ENCODE measurements around the gene IL21.
A peak's percentile ranks its signal among the peaks of the same experiment; 100 is the strongest.

Gene IL21

DNA sequence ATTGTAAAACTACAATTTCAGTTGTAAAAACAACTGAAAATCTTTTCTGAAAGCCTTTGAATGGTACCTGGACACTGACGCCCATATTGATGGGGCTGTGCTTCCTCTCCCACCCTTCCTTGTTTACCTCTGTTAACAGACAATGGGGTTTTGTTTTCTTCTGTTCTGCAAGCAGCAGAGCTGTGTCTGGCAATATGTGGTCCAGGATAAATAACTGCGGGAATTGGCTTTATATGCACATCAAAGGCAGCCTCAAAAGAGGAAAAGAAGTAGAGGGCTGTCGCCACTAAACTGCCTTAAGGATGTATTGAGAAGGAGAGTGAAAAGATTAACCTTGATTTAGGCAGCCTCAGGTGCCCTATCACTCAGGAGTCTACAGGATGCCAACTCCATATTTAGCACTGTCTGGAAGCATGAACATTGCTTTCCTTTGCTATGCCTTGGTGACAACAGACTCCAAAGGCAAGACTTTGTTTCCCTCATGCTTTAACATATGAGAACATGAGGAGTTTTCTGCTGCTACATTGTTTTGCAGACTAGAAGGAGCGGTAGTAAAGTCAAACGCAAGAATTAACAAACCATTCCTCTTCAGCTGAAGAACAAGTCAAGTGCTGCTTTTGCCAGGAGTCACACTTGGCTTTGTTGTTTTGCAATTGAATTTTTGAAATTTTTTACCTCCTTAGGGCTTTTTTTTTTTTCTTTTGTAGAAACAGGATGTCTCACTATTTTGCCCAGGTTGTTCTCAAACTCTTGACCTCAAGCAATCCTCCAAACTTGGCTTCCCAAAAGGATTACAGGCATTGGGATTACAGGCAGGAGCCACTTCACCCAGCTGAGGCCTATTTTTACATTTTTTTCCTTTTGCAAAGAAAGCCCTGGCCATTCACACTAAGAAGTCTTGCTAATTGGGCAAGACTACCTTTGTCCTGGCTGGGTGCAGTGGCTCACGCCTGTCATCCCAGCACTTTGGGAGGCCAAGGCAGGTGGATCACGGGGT is 3.0 kb downstream of the IL21 start:
- DNase-seq (ENCODE audit: insufficient read length, low spot score) (no peak), FAIRE-seq (no peak)
- no peak for TF ChIP-seq POLR2A (IDR thresholded peaks at IDR 0.05; ENCODE audit: low read depth, low read length)

DNA sequence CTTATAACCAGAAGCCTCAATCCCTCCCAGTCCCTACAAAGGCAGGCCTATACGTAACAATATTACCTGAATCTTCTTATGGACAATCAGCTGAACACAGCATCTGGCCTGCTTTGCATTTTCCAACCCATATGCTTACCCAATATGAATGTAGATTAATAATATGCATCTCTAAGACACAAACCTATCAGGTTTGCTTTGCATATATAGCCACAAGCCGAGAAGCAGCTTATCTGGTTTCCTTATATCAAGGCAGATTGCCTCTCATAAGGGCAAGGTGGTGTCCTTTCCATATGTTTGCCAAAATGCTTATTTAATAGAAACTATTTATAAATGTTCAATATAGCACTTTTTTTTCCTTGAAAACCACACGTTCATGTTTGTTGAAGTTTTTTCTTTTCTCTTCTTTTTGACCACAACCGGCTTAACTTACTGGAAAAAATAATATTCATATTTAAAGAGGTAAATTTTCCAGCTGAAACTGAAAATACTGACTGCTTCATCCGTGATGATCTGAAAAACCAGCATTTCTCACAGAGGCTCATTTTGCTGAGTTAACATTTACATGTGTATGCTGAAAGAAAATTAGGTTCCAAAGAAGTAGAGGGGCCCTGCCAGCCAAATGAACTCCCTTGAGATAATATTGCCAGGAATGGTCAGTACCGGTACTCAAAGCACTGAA is 3.8 kb downstream of the IL21 start:
- FAIRE-seq (no peak), DNase-seq (ENCODE audit: insufficient read length, low spot score) (no peak)
- no peak for TF ChIP-seq POLR2A (IDR thresholded peaks at IDR 0.05; ENCODE audit: low read depth, low read length)

DNA sequence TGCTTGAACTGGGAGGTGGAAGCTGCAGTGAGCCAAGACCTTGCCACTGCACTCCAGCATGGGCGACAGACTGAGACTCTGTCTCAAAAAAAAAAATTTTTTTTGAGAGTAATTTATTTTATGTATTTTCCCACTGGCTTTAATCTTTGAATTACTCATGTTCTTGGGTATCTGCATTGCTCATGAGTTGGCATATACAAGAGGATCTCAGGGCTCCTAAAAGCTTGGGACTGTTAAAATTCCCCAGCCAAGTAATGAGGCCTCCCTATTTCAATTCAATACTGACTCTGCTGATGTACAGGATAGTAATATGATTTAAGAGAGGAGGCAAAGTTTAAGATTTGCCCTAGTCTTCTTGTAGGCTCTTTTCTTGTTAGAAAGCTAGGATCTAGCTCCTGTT is 6.2 kb downstream of the IL21 start:
- DNase-seq (ENCODE audit: insufficient read length, low spot score) (no peak), FAIRE-seq (no peak)

DNA sequence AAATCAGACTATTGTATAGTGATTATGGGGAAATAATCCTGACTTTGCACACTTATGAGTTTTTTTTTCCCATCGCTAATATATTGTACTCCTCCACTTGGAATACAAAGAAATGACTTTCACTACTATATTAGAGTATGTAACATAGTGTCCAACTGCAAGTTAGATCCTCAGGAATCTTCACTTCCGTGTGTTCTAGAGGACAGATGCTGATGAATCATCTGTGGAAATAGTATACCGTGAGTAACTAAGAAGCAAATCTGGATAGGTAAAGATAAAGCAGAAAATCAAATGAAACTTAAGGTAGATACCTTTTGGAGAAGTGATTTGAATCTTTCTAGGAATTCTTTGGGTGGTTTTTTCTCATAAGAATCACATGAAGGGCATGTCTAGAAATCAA is 8.3 kb downstream of the IL21 start:
- DNase-seq (ENCODE audit: insufficient read length, low spot score) (no peak), FAIRE-seq (no peak)
- TF ChIP-seq POLR2A (IDR thresholded peaks at IDR 0.05; ENCODE audit: low read depth, low read length): no peak

More for the DNA sequence above, 6.2 kb downstream of the IL21 start:
- no peak for TF ChIP-seq POLR2A (IDR thresholded peaks at IDR 0.05; ENCODE audit: low read depth, low read length)

DNA sequence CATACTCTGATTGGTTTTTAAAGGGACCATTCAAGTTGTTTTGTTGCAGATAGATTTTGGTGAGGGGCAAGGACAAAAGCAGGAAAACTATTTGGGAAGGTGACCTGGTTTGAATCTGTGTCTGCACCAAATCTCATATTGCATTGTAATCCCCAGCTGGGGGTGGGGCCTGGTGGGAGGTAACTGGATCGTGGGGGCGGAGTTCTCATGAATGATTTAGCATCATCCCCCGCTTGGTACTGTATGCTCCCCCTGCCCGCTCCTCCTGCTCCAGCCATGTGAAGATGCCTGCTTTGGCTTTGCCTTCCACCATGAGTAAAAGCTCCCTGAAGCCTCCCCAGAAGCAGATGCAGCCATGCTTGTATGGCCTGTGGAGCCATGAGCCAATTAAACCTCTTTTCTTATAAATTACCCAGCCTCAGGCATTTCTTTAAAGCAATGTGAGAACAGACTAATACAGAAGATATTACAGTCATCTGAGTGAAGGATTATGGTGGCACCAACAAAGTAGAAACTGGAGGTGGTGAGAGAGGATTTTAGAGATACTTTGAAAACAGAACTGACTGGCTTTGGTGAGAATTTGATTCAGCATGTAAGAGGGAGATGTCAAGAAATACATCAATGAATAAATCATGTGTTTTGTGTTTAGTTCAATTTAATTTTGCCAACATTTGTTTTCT is 14.4 kb downstream of the IL21 start:
- TF ChIP-seq POLR2A (IDR thresholded peaks at IDR 0.05; ENCODE audit: low read depth, low read length): no peak
- no peak for FAIRE-seq
- DNase-seq (ENCODE audit: insufficient read length, low spot score): no peak

DNA sequence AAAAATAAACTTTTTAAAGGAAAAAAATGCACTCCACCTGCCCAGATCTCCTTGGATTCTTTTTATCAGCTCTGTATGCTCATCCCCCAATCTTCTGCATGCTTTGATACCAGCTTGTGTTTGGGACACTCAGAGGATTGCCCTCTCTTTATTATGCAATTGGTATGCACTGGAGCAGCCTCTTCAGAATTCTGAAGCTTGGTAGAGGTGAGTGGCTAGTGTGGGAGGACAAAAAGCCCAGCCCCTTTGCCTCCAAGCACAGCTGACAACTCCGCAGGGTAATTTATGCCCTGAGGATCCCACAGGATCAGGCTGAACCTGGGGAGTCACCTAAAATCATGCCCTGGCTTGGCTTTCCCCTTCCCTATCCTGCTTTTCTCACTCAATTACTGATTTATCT is 16.7 kb downstream of the IL21 start:
- DNase-seq (ENCODE audit: insufficient read length, low spot score) (no peak), FAIRE-seq (no peak)
- TF ChIP-seq POLR2A (IDR thresholded peaks at IDR 0.05; ENCODE audit: low read depth, low read length): no peak

DNA sequence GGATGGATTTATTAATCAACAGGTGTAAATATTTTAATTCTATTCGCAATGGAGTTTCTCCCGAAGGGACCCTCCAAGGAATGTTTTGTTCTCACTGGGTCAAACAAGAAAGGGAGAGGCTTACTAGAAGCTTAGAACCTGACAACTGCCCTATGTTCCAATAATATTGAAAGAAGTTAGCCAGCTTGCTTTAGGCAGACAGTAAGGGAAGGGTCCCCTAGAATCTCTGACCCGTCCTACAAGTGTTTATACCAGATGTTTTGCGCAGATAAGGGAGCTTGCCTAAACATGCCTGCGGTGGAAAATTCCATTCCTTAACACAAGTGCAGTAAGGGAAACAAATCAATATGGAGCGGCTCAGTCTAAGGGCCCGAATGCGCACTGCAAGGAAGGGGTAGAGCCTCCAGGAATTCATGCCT is 17.7 kb downstream of the IL21 start:
- FAIRE-seq (no peak), DNase-seq (ENCODE audit: insufficient read length, low spot score) (no peak)
- no peak for TF ChIP-seq POLR2A (IDR thresholded peaks at IDR 0.05; ENCODE audit: low read depth, low read length)

DNA sequence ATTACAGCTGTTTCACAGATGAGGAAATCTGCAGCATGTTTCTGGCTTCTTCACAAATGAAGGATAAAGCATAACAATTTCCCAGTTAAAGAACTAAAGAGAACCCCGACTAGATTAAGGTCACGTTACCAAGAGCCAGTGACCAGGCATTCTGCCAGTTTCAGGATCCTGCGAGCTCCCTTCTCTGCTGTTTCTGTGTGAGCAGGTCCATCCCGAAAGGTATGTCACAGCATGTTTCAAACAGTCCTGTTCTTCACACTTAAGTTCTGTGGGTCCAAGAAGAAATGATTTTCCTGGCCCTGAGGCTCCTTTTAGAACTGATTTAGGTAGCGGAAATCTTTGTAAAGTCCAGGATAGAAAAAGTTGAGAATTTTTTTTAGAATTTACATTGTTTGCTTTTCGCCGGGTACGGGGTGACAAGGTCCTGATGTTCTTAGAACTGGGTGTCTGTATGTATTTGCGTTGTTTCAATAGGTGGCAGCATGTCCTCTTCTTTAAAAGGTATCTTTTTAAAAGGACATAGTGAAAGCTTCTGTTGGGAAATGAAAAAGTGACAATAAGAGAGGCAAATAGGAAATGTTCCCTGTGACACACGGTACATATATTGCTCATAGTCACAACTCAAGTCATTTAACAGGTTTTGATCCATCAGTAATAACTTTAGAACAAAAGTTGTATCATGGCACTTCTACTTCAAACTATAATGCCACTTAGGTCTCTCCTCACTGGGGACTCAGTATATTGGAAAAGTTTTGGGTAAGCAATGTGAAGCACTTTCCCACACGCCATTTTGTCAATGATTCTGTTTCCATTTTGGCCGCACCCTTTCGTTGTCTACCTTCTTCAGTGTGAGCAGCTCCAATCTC is 18.4 kb downstream of the IL21 start:
- FAIRE-seq (peak; percentile 75), DNase-seq (ENCODE audit: insufficient read length, low spot score) (no peak)
- no peak for TF ChIP-seq POLR2A (IDR thresholded peaks at IDR 0.05; ENCODE audit: low read depth, low read length)

DNA sequence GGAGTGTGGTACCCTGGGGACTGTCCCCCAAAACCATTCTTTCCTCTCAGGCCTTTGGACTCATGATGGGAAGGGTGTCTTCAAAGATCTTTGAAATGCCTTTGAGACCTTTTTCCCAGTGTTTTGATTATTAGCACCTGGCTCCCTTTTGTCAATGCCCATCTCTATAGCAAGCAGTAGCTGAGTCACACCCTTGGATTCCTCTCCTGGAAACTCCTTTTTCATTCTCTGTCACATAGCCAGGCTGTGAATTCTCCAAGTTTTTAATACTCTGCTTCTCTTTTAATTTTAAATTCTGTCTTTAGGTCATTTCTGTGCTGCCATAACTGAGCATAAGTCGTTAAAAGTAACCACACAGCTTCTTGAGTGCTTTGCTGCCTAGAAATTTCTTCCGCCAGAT is 29.7 kb downstream of the IL21 start:
- DNase-seq (ENCODE audit: insufficient read length, low spot score): no peak
- no peak for FAIRE-seq
- no peak for TF ChIP-seq POLR2A (IDR thresholded peaks at IDR 0.05; ENCODE audit: low read depth, low read length)

DNA sequence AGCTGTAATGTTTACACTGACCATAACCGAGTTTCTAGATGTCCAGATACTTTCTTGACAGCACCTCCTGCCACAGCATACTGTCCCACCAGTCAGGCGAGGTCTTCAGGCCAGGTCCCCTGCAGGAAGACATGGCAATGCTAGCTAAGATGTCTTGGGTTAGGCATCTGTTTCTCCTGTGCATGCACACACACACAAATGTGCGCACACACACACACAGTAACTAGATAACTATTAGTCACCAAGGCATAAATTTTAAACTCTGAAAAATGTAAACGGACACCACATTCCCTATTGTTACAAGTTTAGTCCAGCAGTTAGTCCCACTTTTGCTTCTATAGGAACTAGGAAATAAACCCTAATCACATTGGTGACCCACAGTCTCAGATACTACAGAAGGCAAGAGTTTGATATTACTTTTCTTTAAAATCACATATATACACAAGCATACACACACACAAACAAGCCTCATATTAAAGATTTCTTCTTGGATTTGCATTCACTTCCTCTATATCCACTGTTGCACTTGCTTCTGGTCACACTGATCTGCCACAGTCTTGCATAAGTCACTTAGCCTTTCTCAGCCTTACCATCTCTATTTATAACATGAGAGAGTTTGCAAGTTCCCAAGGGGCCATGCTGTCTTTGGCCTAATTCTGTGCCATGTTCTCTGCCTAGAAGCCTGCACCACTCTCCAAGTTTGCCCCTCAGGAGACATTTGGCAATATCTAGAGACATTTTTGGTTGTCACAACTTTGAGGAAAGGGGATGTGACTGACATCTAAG is 32.2 kb downstream of the IL21 start:
- DNase-seq (ENCODE audit: insufficient read length, low spot score): no peak
- no peak for TF ChIP-seq POLR2A (IDR thresholded peaks at IDR 0.05; ENCODE audit: low read depth, low read length)
- no peak for FAIRE-seq

DNA sequence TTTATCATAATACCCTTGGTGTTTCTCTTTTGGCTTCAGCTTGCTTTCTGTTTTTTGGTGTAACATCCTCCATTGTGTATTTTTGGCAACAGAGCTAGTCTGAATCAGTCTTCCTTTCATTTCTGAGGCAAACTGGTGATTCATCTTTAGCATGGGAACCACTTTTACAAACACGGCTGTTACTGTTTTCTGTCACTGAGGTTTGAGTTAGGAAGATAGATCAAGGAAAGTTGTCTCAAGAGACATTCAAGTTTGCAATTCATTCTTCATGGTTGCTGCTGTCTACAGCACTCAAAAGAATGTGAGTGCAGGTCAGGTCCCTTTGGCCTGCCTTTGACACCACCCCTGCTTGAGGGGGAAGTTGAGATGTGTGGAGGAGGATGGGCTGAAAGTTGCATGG is 36.3 kb downstream of the IL21 start:
- no peak for DNase-seq (ENCODE audit: insufficient read length, low spot score)
- no peak for TF ChIP-seq POLR2A (IDR thresholded peaks at IDR 0.05; ENCODE audit: low read depth, low read length)
- FAIRE-seq: peak; percentile 70

DNA sequence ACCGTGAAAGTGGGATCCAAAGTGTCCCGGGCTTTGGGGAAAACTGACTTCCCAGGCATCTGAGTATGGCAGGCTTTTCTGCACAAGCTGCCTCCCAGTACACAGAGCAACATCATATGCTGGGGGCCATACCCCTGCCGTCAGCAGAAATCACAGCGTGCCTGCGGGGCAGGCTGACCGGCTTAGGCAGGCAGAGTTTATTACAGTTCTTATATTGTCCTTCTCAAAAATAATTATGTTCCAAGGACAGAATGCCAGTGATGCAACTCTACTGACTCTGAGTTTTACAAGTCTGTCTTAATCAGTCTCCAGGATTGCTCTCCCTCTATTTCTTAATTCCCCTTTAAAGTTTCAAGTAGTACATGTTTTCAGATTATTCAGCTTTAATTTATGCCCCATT is 37.0 kb downstream of the IL21 start:
- no peak for TF ChIP-seq POLR2A (IDR thresholded peaks at IDR 0.05; ENCODE audit: low read depth, low read length)
- DNase-seq (ENCODE audit: insufficient read length, low spot score) (no peak), FAIRE-seq (no peak)

Measured in H54 (cell line).